H1 (cell line): ENCODE data around the gene KANSL3. TPM values are rescaled to one million over a fixed set of nuclear protein-coding genes. Genes with fewer than 3 reads are reported as not detected.

ENCODE experiments used
- ASH2L ChIP-seq: fragments of 200-600, 300-600 bp; sonication (generic); IDR thresholded peaks from one replicate; pipeline ENCODE4 v1.7.1; 2017; ENCODE audit warnings: low read length
- BRCA1 ChIP-seq: IDR thresholded peaks from 2 replicates; pipeline ENCODE4 v1.6.1; 2012; ENCODE audit warnings: low read depth, low read length, improper control_type of control experiment
- CHD7 ChIP-seq: fragments of 300-600 bp; sonication (generic); IDR thresholded peaks from 2 replicates; pipeline ENCODE4 v1.7.1; 2012; ENCODE audit warnings: low read length, moderate library complexity, mild to moderate bottlenecking, inconsistent platforms; ENCODE audit not compliant: insufficient replicate concordance
- CREB1 ChIP-seq: IDR thresholded peaks from 2 replicates; pipeline ENCODE4 v1.6.1; 2012; ENCODE audit warnings: inconsistent platforms
- JUND ChIP-seq: IDR thresholded peaks from 2 replicates; pipeline ENCODE4 v1.6.1; 2011; ENCODE audit warnings: mild to moderate bottlenecking, improper control_type of control experiment, low read length
- MAX ChIP-seq: IDR thresholded peaks from 2 replicates; pipeline ENCODE4 v1.6.1; 2012; ENCODE audit warnings: inconsistent platforms
- NANOG ChIP-seq: IDR thresholded peaks from 2 replicates; pipeline ENCODE4 v1.6.1; 2011; ENCODE audit warnings: low read length, low read depth, mild to moderate bottlenecking, inconsistent platforms; ENCODE audit not compliant: insufficient read depth, poor library complexity, severe bottlenecking
- POLR2A ChIP-seq, 2 experiments: IDR thresholded peaks; 1 replicate in 1 of 2; 2 replicates in 1 of 2; pipeline ENCODE4 v1.6.1; 2011; ENCODE audit warnings: low read depth in 2 of 2, low read length in 2 of 2, mild to moderate bottlenecking in 2 of 2; ENCODE audit errors: control extremely low read depth in 1 of 2
- POLR2AphosphoS5 ChIP-seq: IDR thresholded peaks from 2 replicates; pipeline ENCODE4 v1.6.1; 2011; ENCODE audit warnings: low read depth, low read length
- RXRA ChIP-seq: IDR thresholded peaks from 2 replicates; pipeline ENCODE4 v1.6.1; 2011; ENCODE audit warnings: low read depth, mild to moderate bottlenecking, low read length, moderate library complexity; ENCODE audit not compliant: insufficient read depth
- TEAD4 ChIP-seq: IDR thresholded peaks from 2 replicates; pipeline ENCODE4 v1.6.1; 2012; ENCODE audit warnings: low read depth, low read length, inconsistent platforms, mixed read lengths
- polyA plus RNA-seq, 7 experiments: library from polyadenylated mRNA; depleted of rRNA in 3 of 7; stranded (reverse) in 5 of 7; unstranded in 2 of 7; fragments of >200 nt in 5 of 7; fragments of 200-250 nt in 2 of 7; gene quantifications; 1 replicate in 5 of 7; 2 replicates in 1 of 7; 4 replicates in 1 of 7; pipeline versions ENCODE4 v1.2.1 to v1.2.3, GENCODE V29; 2011 to 2013; ENCODE audit warnings: missing spikeins in 2 of 7, mixed read lengths in 2 of 7
- total RNA-seq: library from RNA; stranded (reverse); fragmentation: NEBNext Ultra II Directional; extraction: Animal tissue kit (Norgen Biotek cat#: 25700); gene quantifications from 2 replicates; pipeline ENCODE4 v1.2.1, GENCODE V29; 2021

KANSL3 gene
- total and polyA plus RNA-seq, 2 of the 8 experiments (the other 6 are each of a cell fraction or from before 2014, with no cell fraction given): 19.8 to 31.4 TPM

- TF ChIP-seq CHD7: no peak
- TF ChIP-seq POLR2A (IDR thresholded peaks at IDR 0.05; ENCODE audit: control extremely low read depth in 1 of 2, low read depth in 2 of 2, low read length in 2 of 2): no peak
- no peak for TF ChIP-seq TEAD4
- TF ChIP-seq MAX: no peak
- no peak for TF ChIP-seq ASH2L
- no peak for TF ChIP-seq RXRA
- TF ChIP-seq POLR2AphosphoS5: no peak
- TF ChIP-seq CREB1: no peak
- TF ChIP-seq JUND: no peak
- no peak for TF ChIP-seq BRCA1
- TF ChIP-seq NANOG: no peak
Observed at GRCh38 chr2:96596596-96596995, 41.5 kb downstream of the KANSL3 start (continued).
